ENCODE measurements around the gene TEKT2. TPM values are rescaled to one million over a fixed set of nuclear protein-coding genes. Genes with fewer than 3 reads are reported as not detected.

Gene TEKT2, protein sequence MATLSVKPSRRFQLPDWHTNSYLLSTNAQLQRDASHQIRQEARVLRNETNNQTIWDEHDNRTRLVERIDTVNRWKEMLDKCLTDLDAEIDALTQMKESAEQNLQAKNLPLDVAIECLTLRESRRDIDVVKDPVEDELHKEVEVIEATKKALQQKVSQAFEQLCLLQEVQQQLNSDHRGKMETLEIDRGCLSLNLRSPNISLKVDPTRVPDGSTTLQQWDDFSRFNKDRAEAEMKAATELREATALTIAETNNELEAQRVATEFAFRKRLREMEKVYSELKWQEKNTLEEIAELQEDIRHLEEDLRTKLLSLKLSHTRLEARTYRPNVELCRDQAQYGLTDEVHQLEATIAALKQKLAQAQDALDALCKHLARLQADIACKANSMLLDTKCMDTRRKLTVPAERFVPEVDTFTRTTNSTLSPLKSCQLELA
- polyA plus RNA-seq (2013, experiment 1 of 2; ENCODE audit: insufficient read length), result 0.12 TPM
- 0.08 TPM for polyA plus RNA-seq (2013, experiment 2 of 2; ENCODE audit: insufficient read length)

DNA sequence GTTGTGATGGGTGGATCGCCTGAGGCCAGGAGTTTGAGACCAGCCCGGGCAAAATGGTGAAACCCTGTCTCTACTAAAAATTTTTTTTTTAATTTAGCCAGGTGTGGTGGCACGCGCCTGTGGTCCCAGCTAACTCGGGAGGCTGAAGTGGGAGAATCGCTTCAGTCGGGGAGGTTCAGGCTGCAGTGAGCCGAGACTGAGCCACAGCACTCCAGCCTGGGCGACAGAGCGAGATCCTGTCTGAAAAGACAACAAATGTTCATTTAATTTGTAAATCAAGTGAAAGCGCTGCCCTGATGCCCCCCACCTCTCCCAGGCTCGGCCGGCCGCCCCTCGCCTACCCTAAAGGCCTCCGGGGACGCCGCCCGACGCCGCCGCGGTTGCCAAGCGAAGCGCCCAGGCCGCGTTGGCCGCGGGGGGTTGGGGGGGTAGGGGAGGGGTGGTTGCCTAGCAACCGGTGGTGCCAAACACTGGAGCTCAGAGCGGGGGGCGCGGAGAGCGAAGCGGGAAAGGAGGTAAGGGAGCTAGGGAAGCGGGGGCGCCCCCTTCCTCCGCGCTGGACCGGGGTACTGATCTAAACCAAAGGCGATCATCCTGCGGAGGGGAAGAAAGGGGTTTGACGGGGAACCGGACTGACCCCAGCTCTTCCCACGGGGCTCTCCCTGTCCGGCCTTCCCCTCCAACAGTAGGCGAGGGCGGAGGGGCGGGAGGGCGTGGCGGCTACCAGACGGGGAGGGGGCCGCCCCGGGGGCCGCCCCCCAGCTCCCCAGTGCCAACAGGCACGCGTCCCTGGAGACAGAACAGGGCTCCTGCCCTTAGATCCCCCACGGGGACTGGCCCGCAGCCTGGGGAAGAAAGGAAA, at the start of gene TEKT2:
Gene TEKT2, plus strand, starts transcription at position 460 of the 862 bp plus-strand sequence. CDS start 828 bp downstream, outside the sequence.
- DNase-seq, result peak; percentile 44

DNA sequence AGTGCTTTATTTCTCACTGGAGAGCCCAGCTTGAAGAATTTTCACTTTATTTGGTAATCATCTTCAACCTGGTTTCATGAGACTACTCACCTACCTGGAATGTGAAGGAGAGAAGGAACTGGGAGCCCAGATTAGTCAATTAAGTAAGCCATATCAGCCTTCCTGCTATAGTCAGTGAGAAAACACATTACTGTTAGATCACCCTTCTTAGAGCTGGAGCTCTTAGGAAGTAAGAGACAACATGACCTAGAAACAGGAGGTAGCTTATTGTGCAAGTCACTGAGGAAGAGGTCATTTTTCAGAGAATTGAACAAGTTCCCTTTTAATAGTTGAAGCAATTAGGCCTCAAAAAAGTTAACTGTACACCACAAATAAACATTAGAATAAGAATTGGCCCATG, 49.2 kb upstream of the TEKT2 start:
- peak; percentile 50 for DNase-seq

DNA sequence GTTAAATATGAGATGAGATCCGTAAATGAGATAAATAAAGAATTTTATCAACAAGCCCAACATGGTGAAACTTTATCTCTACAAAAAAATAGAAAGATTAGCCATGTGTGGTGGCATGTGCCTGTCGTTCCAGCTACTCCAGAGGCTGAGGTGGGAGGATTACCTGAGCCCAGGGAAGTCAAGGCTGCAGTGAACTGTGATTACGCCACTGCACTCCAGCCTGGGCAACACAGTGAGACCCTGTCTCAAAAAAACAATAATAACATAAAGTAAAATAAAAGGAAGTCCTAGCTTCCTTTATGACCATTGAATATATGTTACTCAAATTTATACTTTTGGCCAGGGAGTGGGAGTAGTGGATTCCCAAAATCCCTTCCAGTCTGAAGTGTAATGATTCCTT, 48.7 kb upstream of the TEKT2 start:
- DNase-seq, result no peak

DNA sequence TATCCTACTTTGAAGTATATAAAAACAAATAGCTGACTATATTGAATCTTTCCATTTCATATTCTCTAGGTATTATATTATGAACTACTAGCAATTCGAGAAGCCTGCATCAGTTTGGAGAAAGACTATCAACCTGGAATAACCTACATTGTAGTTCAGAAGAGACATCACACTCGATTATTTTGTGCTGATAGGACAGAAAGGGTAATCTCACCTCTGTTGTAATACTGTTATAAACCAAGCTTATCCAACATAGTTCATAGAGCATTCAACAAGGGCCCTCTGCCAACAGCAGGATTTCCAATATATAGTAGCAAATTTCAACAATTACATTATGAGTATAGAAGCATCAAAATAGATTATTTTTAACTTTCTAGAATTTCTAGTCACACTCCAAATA, 43.7 kb upstream of the TEKT2 start:
- no peak for DNase-seq

DNA sequence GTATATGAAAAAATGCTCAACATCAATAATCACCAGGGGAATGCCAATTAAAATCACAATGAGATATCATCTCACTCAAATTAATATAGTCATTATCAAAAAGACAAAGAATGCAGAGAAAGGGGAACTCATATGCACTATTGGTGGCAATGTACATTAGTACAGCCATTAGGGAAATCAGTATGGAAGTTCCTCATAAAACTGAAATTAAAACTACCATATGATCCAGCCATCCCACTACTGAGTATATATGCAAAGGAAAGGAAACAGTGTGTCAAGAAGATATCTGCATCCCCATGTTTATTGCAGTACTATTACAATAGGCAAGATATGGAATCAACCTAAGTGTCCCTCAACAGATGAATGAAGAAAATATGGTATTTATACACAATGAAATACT, 32.1 kb upstream of the TEKT2 start:
- no peak for DNase-seq

DNA sequence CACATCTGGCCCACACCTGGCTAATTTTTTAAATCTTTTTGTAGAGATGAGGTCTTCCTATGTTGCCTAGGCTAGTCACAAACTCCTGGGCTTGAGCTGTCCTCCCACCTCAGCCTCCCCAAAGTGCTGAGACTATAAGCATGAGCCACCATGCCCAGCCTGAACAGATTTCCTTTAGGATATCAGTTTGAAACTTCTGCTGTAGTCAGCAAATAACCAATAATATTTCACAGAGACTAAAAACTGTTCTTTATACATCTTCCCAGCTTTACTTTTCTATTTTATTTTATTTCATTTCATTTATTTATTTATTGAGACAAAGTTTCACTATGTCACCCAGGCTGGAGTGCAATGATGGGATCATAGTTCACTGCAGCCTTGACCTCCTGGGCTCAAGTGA, 29.9 kb upstream of the TEKT2 start:
- DNase-seq, result no peak

DNA sequence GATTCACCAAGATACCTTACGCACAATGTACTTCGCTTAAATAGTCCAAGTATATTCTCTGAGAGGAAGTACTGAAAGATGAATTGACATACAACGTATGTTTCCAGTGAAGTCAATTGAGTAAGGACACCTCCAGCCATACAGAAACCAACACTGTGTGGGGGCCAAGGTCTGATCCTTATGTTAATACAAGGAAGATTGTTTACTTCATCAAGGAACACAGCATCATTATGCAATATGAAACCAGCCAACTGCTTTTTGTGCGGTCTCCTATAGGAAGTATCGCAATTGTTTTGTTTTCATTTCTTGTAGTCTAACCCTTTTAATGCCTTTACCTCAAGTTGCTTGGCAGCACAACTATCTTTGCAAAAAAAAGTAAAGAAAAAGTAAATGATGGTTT, 28.2 kb upstream of the TEKT2 start:
- no peak for DNase-seq

DNA sequence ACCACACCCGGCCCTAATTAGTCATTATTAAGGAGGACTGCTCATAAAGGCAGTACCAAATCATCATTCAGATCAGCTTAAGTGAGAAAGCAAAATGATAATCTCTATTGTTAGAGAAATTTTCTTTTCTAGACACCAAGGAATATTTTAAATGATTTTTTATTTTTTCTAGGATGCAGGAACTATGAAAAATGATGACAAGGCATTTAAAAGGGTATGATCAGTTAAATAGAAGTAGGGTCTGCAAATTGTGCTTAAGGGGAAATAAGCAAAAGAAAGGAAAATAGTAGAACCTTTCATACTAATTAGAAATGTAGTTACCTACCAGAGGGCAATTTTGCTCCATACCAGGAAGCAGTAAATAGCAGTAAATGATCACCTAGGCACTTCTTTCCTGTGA, 21.6 kb upstream of the TEKT2 start:
- no peak for DNase-seq

DNA sequence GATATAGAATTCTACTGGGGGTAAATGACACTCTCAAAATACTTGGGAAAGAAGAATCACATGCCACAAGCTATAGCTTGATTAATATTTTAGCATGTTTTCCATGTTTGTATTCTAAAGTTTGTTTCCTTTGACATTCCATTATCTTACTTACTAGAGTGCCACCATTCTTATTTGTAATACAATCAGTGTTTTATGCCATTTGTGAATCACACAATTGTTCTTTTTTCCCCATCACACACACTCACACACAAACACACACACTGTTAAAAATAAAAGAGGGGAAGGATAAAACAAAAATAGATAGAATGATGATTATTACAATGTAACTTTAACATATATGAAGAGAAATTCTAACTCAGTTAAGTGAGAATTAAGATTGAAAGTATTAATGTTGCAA, 16.0 kb upstream of the TEKT2 start:
- DNase-seq, result no peak

DNA sequence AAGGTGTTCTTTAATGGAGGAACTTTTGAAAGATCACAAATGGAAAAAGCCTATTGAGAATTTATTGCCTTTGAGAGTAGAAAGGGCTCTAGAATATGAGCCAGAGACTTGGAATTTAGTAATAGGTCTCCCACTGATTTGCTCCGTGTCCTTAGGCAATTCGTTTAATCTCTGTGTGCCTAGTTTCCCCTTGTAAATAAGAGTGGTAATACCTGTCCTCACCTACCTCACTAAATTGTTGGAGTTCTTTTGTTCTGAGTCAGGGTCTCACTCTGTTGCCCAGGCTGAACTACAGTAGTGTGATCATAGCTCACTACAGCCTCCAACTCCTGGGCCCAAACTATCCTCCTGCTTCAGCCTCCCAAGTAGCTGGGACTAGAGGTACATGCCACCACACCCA, 15.0 kb upstream of the TEKT2 start:
- no peak for DNase-seq

DNA sequence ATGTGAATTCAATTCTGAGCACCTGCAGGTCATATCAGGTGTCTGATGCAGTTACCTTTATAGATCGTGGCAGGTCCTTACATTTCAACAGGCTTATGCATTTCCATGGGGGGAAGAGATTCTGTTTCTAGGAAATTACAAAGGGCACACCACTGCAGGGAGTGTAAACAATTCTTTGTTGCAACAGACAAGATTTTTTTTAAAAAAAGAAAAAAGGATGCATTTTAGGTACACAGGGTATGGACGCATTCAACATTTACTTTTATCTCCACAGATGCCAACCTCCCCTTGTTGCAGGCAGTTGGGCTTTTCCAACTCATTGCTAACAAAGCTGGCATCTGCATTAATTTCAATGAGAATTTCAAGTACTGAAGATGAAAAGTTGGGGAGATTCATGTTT, 13.5 kb upstream of the TEKT2 start:
- no peak for DNase-seq

DNA sequence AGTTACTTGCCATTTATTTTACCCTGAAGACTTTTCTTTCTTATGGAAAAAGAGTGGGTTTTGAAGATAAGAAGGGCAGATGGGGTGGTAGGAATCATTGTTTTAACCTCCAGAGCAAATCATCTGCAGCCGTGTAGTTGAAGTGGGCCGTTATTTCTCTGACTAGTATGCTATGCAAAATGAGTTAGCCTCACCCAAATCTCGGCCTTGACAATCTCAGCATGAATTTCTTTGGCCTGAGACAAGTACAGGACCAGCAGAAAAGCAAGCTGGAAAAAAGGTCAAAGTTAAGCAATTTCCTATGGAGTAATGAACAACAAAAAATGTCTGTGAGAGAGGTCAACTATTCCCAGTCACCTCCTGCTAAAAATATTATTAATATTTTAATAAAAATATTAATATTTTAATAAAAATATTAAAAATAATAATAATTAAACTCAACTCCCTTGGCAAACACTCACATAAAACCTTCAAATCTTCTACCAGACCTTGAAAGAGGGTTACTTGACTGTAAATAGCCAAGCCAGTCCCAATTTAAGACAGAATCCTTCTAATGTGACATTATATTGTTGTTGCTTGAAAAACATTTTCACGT, 6.8 kb upstream of the TEKT2 start:
- DNase-seq, result no peak

DNA sequence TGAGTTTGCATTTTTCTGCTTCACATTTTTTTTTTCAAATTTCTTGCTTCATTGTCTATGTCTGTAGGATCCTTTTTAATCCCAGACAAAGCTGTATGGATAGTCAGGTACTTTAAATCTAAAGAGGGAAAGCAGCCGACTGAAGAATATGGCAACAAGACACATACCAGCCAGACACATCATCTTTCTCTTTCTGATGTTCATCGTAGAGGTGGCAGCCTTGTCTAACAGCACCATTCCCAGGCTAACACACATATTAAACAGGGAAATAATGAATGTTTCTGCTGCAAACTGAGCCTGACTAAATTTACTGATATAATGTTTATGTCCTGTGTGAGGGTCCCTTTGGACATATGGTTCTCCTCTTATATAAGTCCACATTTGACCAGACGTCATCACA, 3.7 kb upstream of the TEKT2 start:
- DNase-seq, result no peak

DNA sequence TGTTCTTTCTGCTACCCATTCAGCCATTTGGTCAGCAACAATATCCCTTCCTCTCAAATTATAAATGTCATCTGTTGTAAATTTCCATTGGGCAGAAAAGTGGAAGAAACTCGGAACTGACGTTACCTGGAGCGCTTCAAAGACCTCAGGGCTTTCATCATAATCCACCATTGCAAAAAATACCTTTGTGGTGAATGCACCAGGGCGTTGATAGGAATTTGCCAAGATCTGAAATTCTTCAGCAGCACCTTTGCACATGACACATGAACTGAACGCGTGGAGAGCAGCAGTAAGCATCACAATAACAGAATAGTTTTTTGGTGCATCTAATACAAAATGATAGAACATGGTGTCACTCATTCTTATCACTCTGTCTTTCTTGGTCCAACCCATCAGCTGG, 3.1 kb upstream of the TEKT2 start:
- no peak for DNase-seq

DNA sequence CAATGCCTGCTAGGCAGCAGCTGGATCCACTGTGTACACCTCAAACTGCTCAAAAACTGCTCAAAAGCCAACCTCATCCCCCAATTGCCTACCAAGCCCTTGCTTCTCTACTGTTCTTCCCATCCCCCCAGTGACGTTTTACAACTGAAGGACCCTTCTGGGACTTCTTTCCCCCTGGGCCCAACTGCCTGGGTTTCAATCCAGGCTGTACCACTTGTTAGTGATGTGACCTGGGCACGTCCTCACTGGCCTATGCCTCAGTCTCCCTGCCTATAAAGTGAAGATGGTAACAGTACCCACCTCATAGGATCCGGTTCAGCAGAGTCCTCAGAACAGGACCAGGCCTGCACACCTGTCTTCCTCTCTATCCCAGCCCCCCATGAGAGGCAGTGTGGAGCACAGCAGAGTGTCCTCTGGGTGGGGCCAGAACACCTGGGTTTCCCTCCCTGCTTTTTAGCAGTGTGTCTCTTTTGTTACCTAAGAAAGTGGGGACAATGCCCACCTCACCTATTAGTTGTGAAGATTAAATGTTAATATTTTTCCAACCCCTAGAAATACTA, 1.9 kb upstream of the TEKT2 start:
- DNase-seq, result no peak

DNA sequence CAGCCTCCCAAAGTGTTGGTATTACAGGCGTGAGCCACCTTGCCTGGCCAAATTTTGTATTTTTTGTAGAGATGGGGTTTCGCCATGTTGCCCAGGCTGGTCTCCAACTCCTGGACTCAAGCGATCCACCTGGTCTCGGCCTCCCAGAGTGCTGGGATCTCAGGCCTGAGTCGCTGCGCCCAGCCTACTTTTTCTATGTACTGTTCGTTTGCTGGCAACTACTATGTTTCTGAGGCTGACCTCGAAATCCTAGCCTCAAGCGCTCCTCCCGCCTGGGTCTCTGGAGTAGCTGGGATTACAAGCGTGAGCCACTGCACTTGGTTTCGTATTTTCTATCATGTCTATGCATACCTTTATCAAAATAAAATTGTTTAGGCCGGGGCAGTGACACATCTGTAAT, 675 bp upstream of the TEKT2 start:
- no peak for DNase-seq

DNA sequence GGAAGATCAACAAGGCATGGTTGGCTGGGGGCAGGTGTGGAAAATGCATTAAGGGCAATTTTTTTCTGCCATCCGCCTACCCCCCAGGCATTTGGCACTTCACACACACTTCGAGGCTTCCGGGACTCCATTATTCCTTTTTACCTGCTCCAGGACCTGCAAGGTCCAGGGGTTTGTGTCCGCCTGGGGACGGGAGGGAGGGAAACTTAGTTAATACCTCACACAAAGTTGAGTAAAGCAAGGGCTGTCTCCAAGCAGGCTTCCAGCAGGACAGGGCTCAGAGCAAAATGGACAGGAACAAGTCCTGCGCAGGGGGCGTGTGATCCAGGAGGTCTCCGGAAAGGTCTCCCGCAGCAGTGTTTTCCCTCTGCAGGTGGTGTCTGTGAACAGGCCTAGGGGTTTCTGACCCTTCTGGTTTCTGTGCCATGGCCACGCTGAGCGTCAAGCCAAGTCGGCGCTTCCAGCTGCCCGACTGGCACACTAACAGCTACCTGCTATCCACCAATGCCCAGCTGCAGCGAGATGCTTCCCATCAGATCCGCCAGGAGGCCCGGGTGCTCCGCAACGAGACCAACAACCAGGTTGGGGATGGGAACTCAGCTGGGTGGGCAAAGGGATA, 712 bp downstream of the TEKT2 start:
- DNase-seq, result no peak

DNA sequence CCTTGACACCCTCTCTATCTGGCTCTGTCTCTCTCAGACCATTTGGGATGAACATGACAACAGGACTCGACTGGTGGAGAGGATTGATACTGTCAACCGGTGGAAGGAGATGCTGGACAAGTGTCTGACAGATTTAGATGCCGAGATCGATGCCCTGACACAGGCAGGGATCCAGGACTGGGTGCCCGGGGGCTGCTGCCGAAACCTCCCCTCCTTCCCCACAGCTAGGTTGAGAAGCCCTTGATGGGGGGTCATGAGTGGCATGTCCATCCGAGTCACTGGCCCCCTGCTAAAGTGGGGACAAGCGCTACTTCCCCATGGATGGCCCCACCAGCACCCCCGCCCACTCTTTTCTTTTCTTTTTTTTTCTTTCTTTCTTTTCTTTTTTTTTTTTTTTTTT, 1.2 kb downstream of the TEKT2 start:
- DNase-seq, result no peak

DNA sequence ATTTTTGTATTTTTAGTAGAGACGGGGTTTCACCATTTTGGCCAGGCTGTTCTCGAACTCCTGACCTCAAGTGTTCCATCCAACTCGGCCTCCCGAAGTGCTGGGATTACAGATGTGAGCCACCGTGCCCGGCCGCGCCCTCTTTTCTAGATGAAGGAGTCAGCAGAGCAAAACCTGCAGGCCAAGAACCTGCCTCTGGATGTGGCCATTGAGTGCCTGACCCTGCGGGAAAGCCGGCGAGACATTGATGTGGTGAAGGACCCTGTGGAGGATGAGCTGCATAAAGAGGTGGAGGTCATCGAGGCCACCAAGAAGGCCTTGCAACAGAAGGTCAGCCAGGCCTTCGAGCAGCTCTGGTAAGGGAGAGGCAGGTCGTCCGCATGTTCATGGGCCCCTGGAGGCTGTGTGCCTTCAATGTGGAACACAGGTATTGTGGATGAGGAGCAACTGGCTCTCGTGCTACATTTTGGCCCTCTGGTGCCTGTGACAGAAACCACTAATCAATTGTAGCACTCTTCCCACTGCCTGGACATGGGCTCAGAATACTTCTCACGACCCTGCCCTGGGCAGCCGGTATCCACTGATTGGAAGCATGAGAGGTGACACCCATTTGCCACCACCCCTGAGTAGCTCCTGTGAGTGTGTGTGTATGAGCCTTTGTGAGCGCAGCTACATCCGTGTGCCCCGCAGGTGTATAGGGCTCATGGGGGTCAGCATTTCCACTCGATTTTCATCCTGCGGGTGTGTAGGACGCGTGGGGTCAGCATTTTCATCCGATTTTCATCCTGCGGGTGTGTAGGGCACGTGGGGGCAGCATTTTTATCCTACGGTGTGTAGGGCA, 2.0 kb downstream of the TEKT2 start:
- DNase-seq, result no peak

DNA sequence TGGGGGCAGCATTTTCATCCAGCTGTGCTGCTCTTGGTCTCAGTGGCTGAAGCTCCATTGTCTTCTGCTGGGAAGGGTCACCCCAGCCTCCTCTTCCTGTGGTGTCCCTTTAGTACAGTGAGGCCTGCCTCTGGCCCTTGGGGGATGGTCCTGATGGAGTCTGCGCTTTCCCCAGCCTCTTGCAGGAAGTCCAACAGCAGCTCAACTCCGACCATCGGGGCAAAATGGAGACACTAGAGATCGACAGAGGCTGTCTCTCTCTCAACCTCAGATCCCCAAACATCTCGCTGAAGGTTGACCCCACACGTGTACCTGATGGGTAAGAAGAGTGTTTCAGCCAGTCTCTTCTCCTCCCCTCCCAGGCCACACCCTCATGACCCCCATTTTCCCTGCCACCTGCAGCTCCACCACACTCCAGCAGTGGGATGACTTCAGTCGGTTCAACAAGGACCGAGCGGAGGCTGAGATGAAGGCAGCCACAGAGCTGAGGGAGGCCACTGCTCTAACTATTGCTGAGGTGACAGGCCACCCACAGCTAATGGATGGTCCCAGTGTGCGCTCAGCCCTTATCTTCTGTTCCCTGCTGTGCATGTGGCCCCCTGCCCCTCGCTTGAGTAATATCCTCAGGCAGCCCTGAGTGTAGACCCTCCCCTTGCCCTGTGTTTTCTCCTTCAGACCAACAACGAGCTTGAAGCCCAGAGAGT, 2.8 kb downstream of the TEKT2 start:
- no peak for DNase-seq

Data from fibroblast of skin of back (primary cell).